Measurements from ENCODE around the gene RPTOR. TPM values are rescaled to one million over a fixed set of nuclear protein-coding genes. Genes with fewer than 3 reads are reported as not detected.

The RPTOR gene
- total and polyA plus RNA-seq, 10 of the 15 experiments (the other 5 are each of a cell fraction or from before 2014, with no cell fraction given) = 0.18 to 32.1 (median 7.8) TPM

GRCh38 chr17:80566054-80566400 lies 21.4 kb downstream of the RPTOR start:
- Histone ChIP-seq H3K4me2 (ENCODE audit: control insufficient read depth, insufficient read depth) (no peak overlapping the region), H3K36me3 (ENCODE audit: control insufficient read depth in 2 of 2, insufficient read depth in 2 of 2, low read length in 1 of 2) (no peaks in the 10 kb centered on the region; a peak in 1 of 4 replicates), H2AFZ (ENCODE audit: control insufficient read depth, low read depth, low read length) (no peak overlapping the region), H3K27ac (ENCODE audit: control insufficient read depth, insufficient read depth) (no peak overlapping the region), H3K9ac (ENCODE audit: control insufficient read depth, insufficient read depth, low read length) (no peak overlapping the region), H3K9me3 (replicated peaks; ENCODE audit: control insufficient read depth, insufficient read depth, low read length) (no peaks in the 10 kb centered on the region), H3K4me1 (ENCODE audit: control insufficient read depth, insufficient read depth, low read length) (no peaks in the 10 kb centered on the region), H4K20me1 (ENCODE audit: control insufficient read depth, insufficient read depth) (no peaks in the 10 kb centered on the region), H3K4me3 (no peak overlapping the region), H3K79me2 (ENCODE audit: control insufficient read depth, insufficient read depth, low read length) (peaks cover 18% of the 10 kb centered on the region), H3K27me3 (replicated peaks in 1 of 2; ENCODE audit: control insufficient read depth in 2 of 2, insufficient read depth in 2 of 2, low read length in 1 of 2) (no peaks in the 10 kb centered on the region)
- DNase-seq (ENCODE audit: low read depth, low spot score) = no peak
- ChIA-PET POLR2A (no interaction called here), CTCF (interaction anchor here (2.5 kb wide), 1 partner anchor 10 kb away, joined by 7 read pairs; no protein-coding TSS in a partner anchor), RAD21 (ENCODE audit: unreplicated experiment) (no interaction called here), SMC1A (ENCODE audit: uncharacterized antibody, unreplicated experiment) (no interaction called here)
- no peak for ATAC-seq
- no TSS peak for BruUV-seq (replicated peaks)
- intact Hi-C loops (cut with micrococcal nuclease; ENCODE audit: unreplicated experiment) (no loop called here), in situ Hi-C loops (cut with MboI) (no loop called here)
- WGBS (ENCODE audit: insufficient coverage, insufficient replicate concordance, low lambda C conversion rate, missing lambda C conversion rate) = 99% methylated on average over 5 of the region's 5 CpGs
- FAIRE-seq = no peak
- TF ChIP-seq JUND (IDR thresholded peaks at IDR 0.05; ENCODE audit: low read depth, low read length) = no peak
- no peak for TF ChIP-seq ATF3 (IDR thresholded peaks at IDR 0.05; ENCODE audit: borderline replicate concordance, extremely low read depth, low read depth, low read length)
- TF ChIP-seq MTA3 (IDR thresholded peaks at IDR 0.05; ENCODE audit: borderline replicate concordance, low read length) = no peak
- no peak for TF ChIP-seq IKZF1 (conservative IDR thresholded peaks at IDR 0.05)
- no peak for TF ChIP-seq SMAD5 (IDR thresholded peaks at IDR 0.05; ENCODE audit: low read depth)
- no peak for TF ChIP-seq EGR1 (IDR thresholded peaks at IDR 0.05; ENCODE audit: borderline replicate concordance in 1 of 2, low read depth in 2 of 2, low read length in 2 of 2)
- TF ChIP-seq ATF7 (IDR thresholded peaks at IDR 0.05; ENCODE audit: low read depth) = no peak
- no peak for TF ChIP-seq PAX5 (IDR thresholded peaks at IDR 0.05; ENCODE audit: borderline replicate concordance, low read depth, low read length)
- TF ChIP-seq IRF4 (IDR thresholded peaks at IDR 0.05; ENCODE audit: low read depth, low read length) = no peak
- TF ChIP-seq HSF1 (IDR thresholded peaks at IDR 0.05; ENCODE audit: low read depth, low read length) = no peak
- TF ChIP-seq RELA (IDR thresholded peaks at IDR 0.05; ENCODE audit: borderline replicate concordance, partially characterized antibody) = no peak
- TF ChIP-seq ZNF24 (IDR thresholded peaks at IDR 0.05) = no peak
- TF ChIP-seq MTA2 (IDR thresholded peaks at IDR 0.05; ENCODE audit: low read depth) = no peak
- no peak for TF ChIP-seq CUX1 (IDR thresholded peaks at IDR 0.05; ENCODE audit: insufficient replicate concordance, low read depth, low read length)
- TF ChIP-seq STAT3 (IDR thresholded peaks at IDR 0.05; ENCODE audit: low read depth, low read length) = no peak
- no peak for TF ChIP-seq MXI1 (IDR thresholded peaks at IDR 0.05; ENCODE audit: low read depth, low read length)
